Measurements from ENCODE around the gene PLA2G5. TPM values are rescaled to one million over a fixed set of nuclear protein-coding genes. Genes with fewer than 3 reads are reported as not detected.

Gene PLA2G5
- polyA plus RNA-seq, 3 donors, result not detected

GRCh38 chr1:20074725-20075171 is 4.8 kb downstream of the PLA2G5 start:
- no peaks in the 10 kb centered on the region for H4K20me1 ChIP-seq (ENCODE audit: insufficient read depth, low read length)
- peaks cover 0 to 6% of the 10 kb centered on the region in 2 donors for H3K27me3 ChIP-seq (ENCODE audit: control insufficient read depth in 2 of 2, insufficient read depth in 2 of 2, low read length in 2 of 2)
- Mint-ChIP-seq H3K36me3 (no peaks in the 10 kb centered on the region), H3K4me3 (no peak overlapping the region), H3K27me3 (ENCODE audit: low read depth in 3 of 3) (peaks cover 3 to 24% (median 20%) of the 10 kb centered on the region in 3 donors), H3K9me3 (peaks cover 0 to 4% (median 0%) of the 10 kb centered on the region in 7 donors), H3K27ac (peak overlapping the region in 1 of 7 donors; percentile 3), H3K4me1 (no peaks in the 10 kb centered on the region)
- H3K4me3 ChIP-seq (replicated peaks in 1 of 3; ENCODE audit: low read depth in 2 of 3, low read length in 3 of 3), result no peak overlapping the region
- no peak overlapping the region for H3K9ac ChIP-seq (ENCODE audit: insufficient read depth, low read length, poor library complexity, severe bottlenecking)
- no peaks in the 10 kb centered on the region for H3K36me3 ChIP-seq (replicated peaks in 1 of 2; ENCODE audit: control insufficient read depth in 1 of 2, insufficient read depth in 2 of 2, low read length in 2 of 2)
- no peaks in the 10 kb centered on the region for H3K4me1 ChIP-seq (ENCODE audit: control insufficient read depth in 1 of 2, insufficient read depth in 2 of 2, low read length in 2 of 2)
- no peak overlapping the region for H3K27ac ChIP-seq (ENCODE audit: low read depth in 1 of 2, low read length in 2 of 2)
- 96% methylated on average over 7 of the region's 8 CpGs for WGBS (ENCODE audit: insufficient coverage)
- H3K4me2 ChIP-seq (replicated peaks; ENCODE audit: extremely low read depth, low read length, poor library complexity, severe bottlenecking), result no peak overlapping the region
- no peak for TF ChIP-seq CTCF (IDR thresholded peaks at IDR 0.05)
- no peaks in the 10 kb centered on the region for H3K79me2 ChIP-seq (ENCODE audit: insufficient read depth, low read length)
- H3K9me3 ChIP-seq (replicated peaks in 1 of 2; ENCODE audit: control insufficient read depth in 1 of 2, insufficient read depth in 1 of 2, low read length in 2 of 2), result no peaks in the 10 kb centered on the region
- intact Hi-C loops (cut with micrococcal nuclease), result no loop called here
- DNase-seq, result no peak
- no peak overlapping the region for H2AFZ ChIP-seq (ENCODE audit: insufficient read depth, low read depth, low read length, poor library complexity, severe bottlenecking)

DNA sequence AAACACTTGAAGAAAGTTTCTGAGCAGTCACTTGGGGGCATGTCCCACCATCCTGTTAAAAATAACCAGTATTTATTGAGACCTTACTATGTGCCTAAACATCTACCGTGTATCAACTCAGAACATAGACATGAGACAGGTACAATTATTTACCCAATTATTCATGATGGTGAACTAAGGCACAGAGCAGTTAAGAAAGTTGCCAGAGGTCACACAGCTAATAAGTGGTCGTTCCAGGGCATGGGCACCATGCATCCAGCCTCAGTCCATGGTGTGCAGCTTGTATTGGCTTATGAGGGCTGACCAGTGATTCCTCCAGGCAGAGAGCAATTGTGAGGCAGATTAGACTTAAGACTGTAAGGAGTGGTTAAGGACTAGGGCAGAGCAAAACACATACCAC is 5.4 kb downstream of the PLA2G5 start:
- no peaks in the 10 kb centered on the region for H3K4me1 Mint-ChIP-seq
- Histone ChIP-seq H2AFZ (ENCODE audit: insufficient read depth, low read depth, low read length, poor library complexity, severe bottlenecking) (no peak overlapping the region), H3K9ac (ENCODE audit: insufficient read depth, low read length, poor library complexity, severe bottlenecking) (no peak overlapping the region), H3K27ac (ENCODE audit: low read depth in 1 of 2, low read length in 2 of 2) (no peak overlapping the region), H3K4me1 (ENCODE audit: control insufficient read depth in 1 of 2, insufficient read depth in 2 of 2, low read length in 2 of 2) (peaks cover 0 to under 1% of the 10 kb centered on the region in 2 donors), H4K20me1 (ENCODE audit: insufficient read depth, low read length) (no peaks in the 10 kb centered on the region), H3K36me3 (replicated peaks in 1 of 2; ENCODE audit: control insufficient read depth in 1 of 2, insufficient read depth in 2 of 2, low read length in 2 of 2) (no peaks in the 10 kb centered on the region), H3K27me3 (ENCODE audit: control insufficient read depth in 2 of 2, insufficient read depth in 2 of 2, low read length in 2 of 2) (peaks cover 0 to 9% of the 10 kb centered on the region in 2 donors), H3K9me3 (replicated peaks in 1 of 2; ENCODE audit: control insufficient read depth in 1 of 2, insufficient read depth in 1 of 2, low read length in 2 of 2) (no peaks in the 10 kb centered on the region), H3K4me2 (replicated peaks; ENCODE audit: extremely low read depth, low read length, poor library complexity, severe bottlenecking) (no peak overlapping the region), H3K4me3 (replicated peaks in 1 of 3; ENCODE audit: low read depth in 2 of 3, low read length in 3 of 3) (no peak overlapping the region), H3K79me2 (ENCODE audit: insufficient read depth, low read length) (no peaks in the 10 kb centered on the region)
- 100% methylated on average over 1 of the region's 2 CpGs for WGBS (ENCODE audit: insufficient coverage)
- no peak for DNase-seq
- H3K27ac Mint-ChIP-seq, result no peak overlapping the region
- no peak overlapping the region for H3K4me3 Mint-ChIP-seq
- no peaks in the 10 kb centered on the region for H3K36me3 Mint-ChIP-seq
- TF ChIP-seq CTCF (IDR thresholded peaks at IDR 0.05), result no peak
- intact Hi-C loops (cut with micrococcal nuclease), result no loop called here
- H3K27me3 Mint-ChIP-seq (ENCODE audit: low read depth in 3 of 3), result peaks cover 5 to 25% (median 24%) of the 10 kb centered on the region in 3 donors
- H3K9me3 Mint-ChIP-seq, result peaks cover 0 to 5% (median 0%) of the 10 kb centered on the region in 7 donors
